ENCODE measurements around the gene ATG13. TPM values are rescaled to one million over a fixed set of nuclear protein-coding genes. Genes with fewer than 3 reads are reported as not detected.
A peak's percentile ranks its signal among the peaks of the same experiment; 100 is the strongest.

ATG13 gene
- total and polyA plus RNA-seq, 4 donors = 29.9 to 72.7 (median 53.0) TPM

DNA sequence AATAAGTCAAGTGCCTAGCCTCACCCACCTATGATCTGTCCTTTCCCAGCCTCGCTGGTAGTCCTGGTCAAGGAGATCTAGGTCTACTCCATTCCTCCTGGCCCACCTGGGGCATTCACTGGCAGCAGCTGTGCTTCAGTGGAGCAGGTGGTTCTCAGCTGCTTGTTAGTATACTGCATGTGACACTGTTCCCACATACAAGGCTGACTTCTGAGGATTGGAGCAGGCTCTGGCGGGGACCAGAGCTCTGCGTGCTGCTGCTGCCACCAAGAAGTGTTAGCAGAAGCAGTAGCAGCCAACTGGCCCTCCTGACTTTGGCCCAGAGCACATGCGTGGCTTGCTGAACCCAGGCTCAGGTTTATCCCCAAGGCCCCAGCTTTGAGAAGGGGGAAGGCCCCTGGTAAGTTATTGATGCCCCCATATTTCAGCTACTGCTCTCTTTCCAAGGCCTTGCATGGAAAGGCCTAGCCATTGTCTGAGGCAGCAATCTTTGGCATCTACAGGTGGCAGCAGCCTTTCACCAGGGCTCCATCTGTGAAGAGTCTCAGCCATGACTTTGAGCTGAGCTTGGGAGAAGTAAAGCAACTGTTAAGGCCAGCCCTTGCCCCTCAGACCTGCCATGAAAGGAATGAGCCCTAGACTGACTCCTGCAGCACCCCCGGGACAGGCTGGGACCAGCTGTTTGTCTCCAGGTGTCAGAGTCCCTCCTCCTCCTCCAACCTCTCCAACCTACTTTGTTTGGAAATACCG is 56.5 kb downstream of the ATG13 start:
- 79 to 83% methylated on average over 6 of the region's 6 CpGs for WGBS, 2 donors
- no peaks in the 10 kb centered on the region for H3K27me3 ChIP-seq (ENCODE audit: control insufficient read depth in 1 of 2, insufficient read depth in 2 of 2, low read length in 1 of 2)
- intact Hi-C loops (cut with DNase I) = no loop called here
- no peaks in the 10 kb centered on the region for H3K4me1 ChIP-seq (ENCODE audit: control insufficient read depth in 1 of 2, insufficient read depth in 2 of 2, low read length in 2 of 2)
- ATAC-seq (ENCODE audit: low FRiP score) = no peak
- H3K4me3 ChIP-seq (ENCODE audit: low read length in 2 of 2) = no peak overlapping the region
- H3K36me3 ChIP-seq (ENCODE audit: control insufficient read depth in 1 of 2, insufficient read depth in 2 of 2, low read length in 1 of 2) = peaks cover 0 to 9% of the 10 kb centered on the region in 2 donors
- peak in 1 of 2 donors; percentile 43 for DNase-seq
- no peak overlapping the region for H3K27ac ChIP-seq (ENCODE audit: low read depth in 1 of 2, low read length in 2 of 2)
- H3K9me3 ChIP-seq (ENCODE audit: control insufficient read depth, low read length) = no peaks in the 10 kb centered on the region

DNA sequence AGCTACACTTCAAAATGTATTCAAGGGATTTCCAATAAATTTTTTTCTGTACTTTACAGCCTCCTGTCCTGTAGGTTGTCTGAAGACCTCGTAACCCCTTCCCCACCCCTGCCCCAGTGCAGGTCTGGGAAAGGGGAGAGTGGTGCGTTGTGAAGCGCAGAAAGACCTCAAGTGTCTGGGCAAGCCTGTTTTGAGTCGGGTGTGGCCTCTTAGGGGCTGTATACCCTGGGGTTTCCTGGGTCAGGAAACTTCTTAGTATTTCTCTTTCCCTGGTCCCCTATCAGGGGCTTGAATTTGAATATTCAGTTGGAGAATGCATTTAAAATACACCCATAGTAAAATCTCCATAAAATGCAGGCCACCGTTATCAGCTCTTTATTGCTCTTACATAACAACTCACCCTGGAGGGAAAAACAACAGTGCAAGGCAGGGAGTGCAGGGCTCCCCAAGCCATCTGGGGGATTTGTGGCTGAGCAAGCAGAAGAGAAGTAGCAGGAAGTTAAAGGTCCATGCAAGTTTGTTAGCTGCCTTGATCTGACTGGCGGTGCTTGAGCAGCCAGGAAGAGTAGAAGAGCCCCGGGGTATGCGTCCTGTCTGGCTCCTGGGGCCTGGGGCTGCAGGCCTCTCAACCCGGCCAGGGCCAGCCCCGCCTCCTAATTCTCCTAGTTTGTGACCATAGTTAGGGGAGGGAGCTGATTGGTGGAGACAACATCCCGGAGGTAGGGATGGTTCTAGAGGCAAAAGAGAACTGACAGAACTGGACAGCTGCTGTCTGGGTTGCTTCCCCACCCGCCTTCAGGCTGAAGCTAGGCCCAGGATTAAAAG is 57.3 kb downstream of the ATG13 start:
- intact Hi-C loops (cut with DNase I) = no loop called here
- H3K27ac ChIP-seq (ENCODE audit: low read depth in 1 of 2, low read length in 2 of 2) = peak overlapping the region in 1 of 2 donors; percentile 25
- ATAC-seq (ENCODE audit: low FRiP score) (peak; percentile 42), DNase-seq (peak in 1 of 2 donors; percentile 32)
- no peak overlapping the region for H3K4me3 ChIP-seq (ENCODE audit: low read length in 2 of 2)
- H3K27me3 ChIP-seq (ENCODE audit: control insufficient read depth in 1 of 2, insufficient read depth in 2 of 2, low read length in 1 of 2) = no peaks in the 10 kb centered on the region
- 58 to 63% methylated on average over 12 of the region's 12 CpGs for WGBS, 2 donors
- H3K9me3 ChIP-seq (ENCODE audit: control insufficient read depth, low read length) = no peaks in the 10 kb centered on the region
- no peaks in the 10 kb centered on the region for H3K4me1 ChIP-seq (ENCODE audit: control insufficient read depth in 1 of 2, insufficient read depth in 2 of 2, low read length in 2 of 2)
- H3K36me3 ChIP-seq (ENCODE audit: control insufficient read depth in 1 of 2, insufficient read depth in 2 of 2, low read length in 1 of 2) = peaks cover 0 to 10% of the 10 kb centered on the region in 2 donors

DNA sequence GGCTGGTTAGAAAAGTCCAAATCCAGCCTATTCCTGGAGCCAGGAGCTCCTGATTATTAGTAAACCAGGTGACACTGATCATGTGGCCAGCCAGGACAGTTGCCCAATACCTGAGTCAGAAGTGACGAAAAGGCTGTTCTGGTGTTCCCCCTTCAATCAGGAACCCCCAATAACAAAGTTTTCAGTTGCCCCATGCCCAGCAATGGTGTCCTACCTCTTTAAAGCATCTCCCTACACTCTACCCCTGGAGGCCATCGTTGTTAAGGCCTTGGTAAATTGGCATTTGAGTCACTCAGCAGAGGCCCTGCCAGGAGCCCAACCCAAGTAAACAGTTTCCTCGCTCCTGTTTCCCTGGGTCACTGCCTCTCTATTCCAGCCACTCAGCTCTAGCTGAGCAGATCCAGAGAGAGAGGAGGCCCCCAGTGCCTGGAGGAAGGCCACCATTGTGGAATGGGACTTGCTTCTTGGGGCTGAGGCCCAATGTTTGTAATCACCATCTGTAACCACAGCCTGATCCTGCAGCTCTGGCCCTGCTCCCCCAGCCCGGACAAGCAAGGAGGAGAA is 58.0 kb downstream of the ATG13 start:
- intact Hi-C loops (cut with DNase I) = no loop called here
- Histone ChIP-seq H3K9me3 (ENCODE audit: control insufficient read depth, low read length) (no peaks in the 10 kb centered on the region), H3K36me3 (ENCODE audit: control insufficient read depth in 1 of 2, insufficient read depth in 2 of 2, low read length in 1 of 2) (peaks cover 6 to 12% of the 10 kb centered on the region in 2 donors), H3K4me1 (ENCODE audit: control insufficient read depth in 1 of 2, insufficient read depth in 2 of 2, low read length in 2 of 2) (no peaks in the 10 kb centered on the region), H3K4me3 (ENCODE audit: low read length in 2 of 2) (no peak overlapping the region), H3K27me3 (ENCODE audit: control insufficient read depth in 1 of 2, insufficient read depth in 2 of 2, low read length in 1 of 2) (no peaks in the 10 kb centered on the region), H3K27ac (ENCODE audit: low read depth in 1 of 2, low read length in 2 of 2) (peak overlapping the region in 1 of 2 donors; percentile 25)
- 21% methylated on average over 4 of the region's 4 CpGs for WGBS, 2 donors
- DNase-seq = peak in 1 of 2 donors; percentile 81
- peak; percentile 76 for ATAC-seq (ENCODE audit: low FRiP score)

DNA sequence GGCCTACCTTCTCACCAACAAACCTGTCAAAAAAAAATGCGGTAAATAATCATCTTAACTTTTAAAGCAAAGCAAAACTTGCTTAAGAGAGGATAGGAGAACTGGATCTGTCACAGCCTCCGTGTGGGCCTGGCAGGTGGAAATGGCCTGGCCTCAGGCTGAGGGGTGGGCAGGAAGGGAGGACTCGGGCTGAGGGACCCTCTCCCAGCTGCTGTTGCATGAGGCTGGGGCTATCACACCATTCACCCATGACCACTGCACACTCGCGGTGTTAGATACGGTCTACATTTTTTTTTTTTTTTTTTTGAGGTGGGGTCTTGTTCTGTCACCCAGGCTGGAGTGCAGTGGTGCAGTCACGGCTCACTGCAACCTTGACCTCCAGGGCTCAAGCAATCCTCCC is 58.6 kb downstream of the ATG13 start:
- WGBS, 2 donors = 76 to 84% methylated on average over 7 of the region's 7 CpGs
- peak overlapping the region in 1 of 2 donors; percentile 25 for H3K27ac ChIP-seq (ENCODE audit: low read depth in 1 of 2, low read length in 2 of 2)
- DNase-seq (peak in 1 of 2 donors; percentile 42), ATAC-seq (ENCODE audit: low FRiP score) (no peak)
- no peak overlapping the region for H3K4me3 ChIP-seq (ENCODE audit: low read length in 2 of 2)
- peaks cover 6 to 12% of the 10 kb centered on the region in 2 donors for H3K36me3 ChIP-seq (ENCODE audit: control insufficient read depth in 1 of 2, insufficient read depth in 2 of 2, low read length in 1 of 2)
- intact Hi-C loops (cut with DNase I) = no loop called here
- H3K27me3 ChIP-seq (ENCODE audit: control insufficient read depth in 1 of 2, insufficient read depth in 2 of 2, low read length in 1 of 2) = no peaks in the 10 kb centered on the region
- no peaks in the 10 kb centered on the region for H3K9me3 ChIP-seq (ENCODE audit: control insufficient read depth, low read length)
- no peaks in the 10 kb centered on the region for H3K4me1 ChIP-seq (ENCODE audit: control insufficient read depth in 1 of 2, insufficient read depth in 2 of 2, low read length in 2 of 2)

DNA sequence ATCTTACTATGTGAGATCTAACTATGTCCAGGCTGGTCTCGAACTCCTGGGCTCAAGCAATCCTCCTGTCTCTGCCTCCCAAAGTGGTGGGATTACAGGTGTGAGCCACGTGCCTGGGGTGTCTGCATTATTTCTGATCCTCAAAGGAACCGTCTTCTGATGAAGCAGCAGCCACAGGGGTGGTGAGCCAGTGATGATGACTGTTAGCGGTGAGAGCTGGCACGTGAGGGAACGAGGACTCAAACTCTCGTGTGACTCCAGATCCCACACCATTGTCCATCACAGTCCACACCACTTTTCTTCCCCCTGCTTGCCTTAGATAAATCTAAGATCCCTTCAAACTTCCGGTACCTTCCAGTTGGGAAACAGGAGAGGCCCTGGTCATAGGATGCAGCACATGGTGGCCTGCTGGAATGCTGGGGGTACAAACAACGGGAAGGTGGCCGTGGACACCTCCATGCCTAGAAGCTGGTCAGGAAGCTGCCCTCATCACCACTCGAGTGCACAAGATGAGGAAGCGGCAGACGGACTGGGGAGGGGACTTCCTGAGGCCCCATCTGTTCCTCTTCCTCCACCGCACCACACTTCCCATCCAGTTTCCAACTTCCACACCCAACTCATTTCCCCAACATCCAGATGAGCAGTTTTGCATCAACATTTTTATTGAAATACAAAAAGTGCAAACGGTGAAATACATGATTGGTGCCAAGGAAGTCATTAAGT is 59.2 kb downstream of the ATG13 start:
- no peak overlapping the region for H3K27ac ChIP-seq (ENCODE audit: low read depth in 1 of 2, low read length in 2 of 2)
- no peaks in the 10 kb centered on the region for H3K9me3 ChIP-seq (ENCODE audit: control insufficient read depth, low read length)
- 83 to 85% methylated on average over 15 of the region's 15 CpGs for WGBS, 2 donors
- no peak overlapping the region for H3K4me3 ChIP-seq (ENCODE audit: low read length in 2 of 2)
- intact Hi-C loops (cut with DNase I) = no loop called here
- ATAC-seq (ENCODE audit: low FRiP score) (no peak), DNase-seq (peak in 1 of 2 donors; percentile 67)
- peaks cover 6 to 14% of the 10 kb centered on the region in 2 donors for H3K36me3 ChIP-seq (ENCODE audit: control insufficient read depth in 1 of 2, insufficient read depth in 2 of 2, low read length in 1 of 2)
- H3K4me1 ChIP-seq (ENCODE audit: control insufficient read depth in 1 of 2, insufficient read depth in 2 of 2, low read length in 2 of 2) = no peaks in the 10 kb centered on the region
- H3K27me3 ChIP-seq (ENCODE audit: control insufficient read depth in 1 of 2, insufficient read depth in 2 of 2, low read length in 1 of 2) = no peaks in the 10 kb centered on the region

DNA sequence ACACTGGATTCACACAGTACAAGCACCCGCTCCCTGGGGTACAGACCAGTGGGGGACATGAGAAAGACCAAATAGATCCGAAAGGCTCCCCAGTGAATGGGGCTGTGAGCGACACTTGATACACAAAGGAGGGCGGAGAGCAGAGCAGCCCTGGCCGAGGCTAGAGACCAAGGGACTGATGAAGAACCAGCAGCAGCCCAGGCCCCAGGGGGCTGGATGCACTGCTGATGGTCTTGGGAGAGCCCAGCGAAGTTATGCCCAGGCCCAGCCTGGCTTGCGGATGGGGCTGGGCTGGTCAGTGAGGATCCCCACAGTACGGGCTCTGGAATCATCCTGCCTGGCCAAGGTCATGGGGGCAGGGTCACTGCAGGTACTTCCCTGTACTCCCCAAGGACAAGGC is 59.8 kb downstream of the ATG13 start:
- ATAC-seq (ENCODE audit: low FRiP score) (no peak), DNase-seq (peak in 1 of 2 donors; percentile 30)
- H3K27me3 ChIP-seq (ENCODE audit: control insufficient read depth in 1 of 2, insufficient read depth in 2 of 2, low read length in 1 of 2) = no peaks in the 10 kb centered on the region
- no peak overlapping the region for H3K4me3 ChIP-seq (ENCODE audit: low read length in 2 of 2)
- H3K4me1 ChIP-seq (ENCODE audit: control insufficient read depth in 1 of 2, insufficient read depth in 2 of 2, low read length in 2 of 2) = no peaks in the 10 kb centered on the region
- no peaks in the 10 kb centered on the region for H3K9me3 ChIP-seq (ENCODE audit: control insufficient read depth, low read length)
- intact Hi-C loops (cut with DNase I) = no loop called here
- H3K27ac ChIP-seq (ENCODE audit: low read depth in 1 of 2, low read length in 2 of 2) = no peak overlapping the region
- WGBS, 2 donors = 88 to 89% methylated on average over 8 of the region's 8 CpGs
- peaks cover 6 to 11% of the 10 kb centered on the region in 2 donors for H3K36me3 ChIP-seq (ENCODE audit: control insufficient read depth in 1 of 2, insufficient read depth in 2 of 2, low read length in 1 of 2)

DNA sequence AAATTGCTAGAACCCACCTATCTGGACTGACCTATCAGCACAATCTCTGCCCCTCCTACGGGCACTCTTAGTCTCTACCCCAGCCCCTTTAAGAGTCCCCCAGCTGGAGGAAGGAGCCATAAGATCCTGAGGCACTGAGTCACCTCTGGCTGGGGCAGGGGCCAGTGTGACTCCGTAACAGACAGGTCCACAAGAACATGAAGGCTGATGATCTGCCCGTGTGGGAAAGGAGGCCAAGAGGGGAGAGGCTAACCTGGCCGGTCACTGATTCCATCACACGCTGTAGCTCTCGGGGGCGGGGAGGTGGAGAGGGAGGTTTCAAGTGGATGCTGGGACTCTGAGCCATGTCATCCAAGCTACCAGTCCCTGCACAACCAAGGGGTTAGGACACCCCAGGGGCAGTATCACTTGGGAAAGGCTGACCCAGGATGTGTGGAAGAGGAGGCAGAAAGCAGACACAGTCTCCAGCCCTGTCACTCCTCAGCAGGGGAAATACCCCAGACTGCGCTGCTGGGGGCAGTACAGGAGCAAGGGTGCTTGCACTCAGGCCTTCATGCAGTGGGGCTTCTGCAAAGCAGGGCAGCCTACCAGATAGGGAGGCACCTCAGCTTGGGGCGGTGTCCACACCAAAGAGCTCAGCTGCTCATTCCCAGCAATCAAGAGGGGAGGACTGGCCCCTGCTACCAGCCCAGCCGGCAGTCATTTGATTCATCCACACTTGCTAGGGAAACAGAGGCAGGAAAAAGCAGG is 60.8 kb downstream of the ATG13 start:
- Histone ChIP-seq H3K4me1 (ENCODE audit: control insufficient read depth in 1 of 2, insufficient read depth in 2 of 2, low read length in 2 of 2) (no peaks in the 10 kb centered on the region), H3K9me3 (ENCODE audit: control insufficient read depth, low read length) (no peaks in the 10 kb centered on the region), H3K36me3 (ENCODE audit: control insufficient read depth in 1 of 2, insufficient read depth in 2 of 2, low read length in 1 of 2) (peaks cover 6 to 11% of the 10 kb centered on the region in 2 donors), H3K27me3 (ENCODE audit: control insufficient read depth in 1 of 2, insufficient read depth in 2 of 2, low read length in 1 of 2) (no peaks in the 10 kb centered on the region), H3K4me3 (ENCODE audit: low read length in 2 of 2) (no peak overlapping the region), H3K27ac (ENCODE audit: low read depth in 1 of 2, low read length in 2 of 2) (no peak overlapping the region)
- DNase-seq = peak in 1 of 2 donors; percentile 31
- ATAC-seq (ENCODE audit: low FRiP score) = no peak
- intact Hi-C loops (cut with DNase I) = no loop called here
- WGBS, 2 donors = 75 to 77% methylated on average over 10 of the region's 10 CpGs

DNA sequence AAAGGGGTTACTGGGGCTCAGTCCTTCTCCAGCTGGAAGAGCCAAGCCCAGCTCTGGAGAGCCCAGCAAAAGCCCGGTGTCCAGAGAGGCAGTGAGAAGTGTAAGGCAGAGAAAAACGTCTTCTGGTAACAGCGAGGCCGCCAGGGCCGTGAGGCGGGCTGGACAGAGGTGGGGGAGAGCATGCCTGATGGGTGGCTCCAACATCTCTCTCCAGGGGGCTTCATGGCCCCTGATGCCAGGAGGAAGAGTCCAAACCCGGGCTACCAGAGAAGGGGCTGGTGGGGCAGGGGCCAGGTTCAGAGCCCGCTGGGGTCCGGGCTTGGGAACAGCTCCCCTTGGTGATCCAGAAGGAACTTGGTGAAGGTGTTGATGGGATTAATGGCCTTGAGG is 61.4 kb downstream of the ATG13 start:
- H3K36me3 ChIP-seq (ENCODE audit: control insufficient read depth in 1 of 2, insufficient read depth in 2 of 2, low read length in 1 of 2) = peaks cover 6 to 11% of the 10 kb centered on the region in 2 donors
- no peak for ATAC-seq (ENCODE audit: low FRiP score)

More for the DNA sequence above, 61.4 kb downstream of the ATG13 start:
- H3K27me3 ChIP-seq (ENCODE audit: control insufficient read depth in 1 of 2, insufficient read depth in 2 of 2, low read length in 1 of 2) = no peaks in the 10 kb centered on the region
- WGBS, 2 donors = 88 to 92% methylated on average over 9 of the region's 9 CpGs
- DNase-seq = peak in 1 of 2 donors; percentile 29
- no peak overlapping the region for H3K4me3 ChIP-seq (ENCODE audit: low read length in 2 of 2)
- H3K4me1 ChIP-seq (ENCODE audit: control insufficient read depth in 1 of 2, insufficient read depth in 2 of 2, low read length in 2 of 2) = no peaks in the 10 kb centered on the region
- no peak overlapping the region for H3K27ac ChIP-seq (ENCODE audit: low read depth in 1 of 2, low read length in 2 of 2)
- H3K9me3 ChIP-seq (ENCODE audit: control insufficient read depth, low read length) = no peaks in the 10 kb centered on the region
- intact Hi-C loops (cut with DNase I) = no loop called here

Data from aorta (tissue), 5 donors.